GM11168 (cell line): Measurements from ENCODE around the gene RGS6.
"Not testable (repeated sequence)": the region's sequence is repeated elsewhere in the genome, so short reads cannot be mapped to it uniquely, and the experiment has no call there.

ENCODE experiments used
- in situ Hi-C: fragments of 300-500 bp; cut with MboI; formaldehyde crosslinking; loops from one replicate; pipeline ENCODE4 v1.12.0; 2022; ENCODE audit warnings: low sequenced_read_pairs; ENCODE audit not compliant: unreplicated experiment

Gene RGS6

DNA sequence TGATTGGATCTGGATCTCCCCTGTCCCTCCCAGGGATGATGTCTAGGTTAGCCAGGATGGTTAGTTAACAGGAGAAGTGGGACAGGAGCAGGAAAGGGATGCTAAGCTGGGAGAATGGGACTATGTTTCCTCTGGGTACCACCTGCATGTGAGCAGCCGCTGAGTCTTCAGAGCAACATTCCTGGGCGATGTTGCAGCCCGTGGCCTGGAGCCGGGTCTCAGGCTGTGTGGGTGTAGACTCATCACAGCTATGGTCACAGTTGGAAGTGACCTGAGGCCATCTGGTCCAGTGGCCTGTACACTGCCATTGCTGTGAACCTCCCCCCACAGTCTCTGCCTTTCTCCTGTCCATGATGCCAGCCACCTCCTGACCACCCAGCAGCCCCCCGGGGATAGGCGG, 539.1 kb downstream of the RGS6 start:
- in situ Hi-C loops: no loop called here

DNA sequence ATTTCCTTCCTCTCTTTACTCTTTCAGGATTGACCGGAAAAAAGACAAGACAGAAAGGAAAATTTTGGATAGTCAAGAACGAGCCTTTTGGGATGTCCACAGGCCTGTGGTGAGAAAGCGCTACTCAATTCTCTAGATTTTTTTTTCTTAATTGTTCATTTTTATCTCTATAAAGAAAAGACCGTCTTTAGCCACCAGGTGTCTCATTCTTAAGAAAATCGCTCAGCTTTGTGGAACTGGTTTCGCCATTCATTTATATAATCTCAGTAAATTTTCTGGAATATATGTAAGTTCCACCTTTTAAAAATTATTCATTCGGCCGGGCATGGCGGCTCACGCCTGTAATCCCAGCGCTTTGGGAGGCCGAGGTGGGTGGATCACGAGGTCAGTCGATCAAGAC, 540.6 kb downstream of the RGS6 start:
- in situ Hi-C loops: no loop called here

DNA sequence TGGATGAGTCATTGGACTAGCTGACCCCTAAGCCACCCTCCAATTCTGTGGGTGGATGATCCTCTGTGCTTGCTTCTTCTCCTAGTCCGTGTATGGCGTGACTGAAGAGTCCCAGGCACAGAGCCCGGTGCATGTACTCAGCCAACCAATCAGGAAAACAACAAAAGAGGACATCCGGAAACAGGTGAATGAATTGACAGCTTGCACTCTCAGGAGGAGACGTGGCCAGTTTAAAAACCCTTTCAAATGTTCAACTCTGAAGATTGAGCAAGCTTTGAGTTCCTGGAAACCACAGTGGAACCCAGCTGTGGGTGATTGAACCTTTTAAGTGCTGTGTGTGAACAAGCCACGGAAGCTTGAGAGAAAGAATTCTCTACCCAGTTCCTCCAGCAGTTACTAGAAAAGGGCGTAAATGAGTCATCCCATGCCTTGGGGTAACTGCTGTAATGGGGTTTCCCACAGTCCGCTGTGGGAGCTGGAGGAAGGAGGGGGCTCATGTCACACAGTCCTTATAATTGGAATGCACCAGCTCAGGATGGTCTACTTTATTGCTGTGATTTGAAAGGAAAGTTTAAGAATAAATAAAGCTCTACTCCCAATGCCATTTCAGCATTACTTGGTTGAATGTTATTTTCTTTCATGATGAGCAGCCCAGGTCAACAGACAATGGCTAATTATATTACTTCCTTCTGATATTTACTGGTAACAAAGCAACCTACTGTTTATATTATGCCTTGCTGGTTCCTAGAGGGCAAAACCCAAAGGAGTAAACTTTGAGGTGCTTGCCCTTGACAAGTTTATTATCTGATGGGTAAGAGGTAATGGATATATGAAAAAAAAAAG, 544.6 kb downstream of the RGS6 start:
- in situ Hi-C loops: no loop called here

DNA sequence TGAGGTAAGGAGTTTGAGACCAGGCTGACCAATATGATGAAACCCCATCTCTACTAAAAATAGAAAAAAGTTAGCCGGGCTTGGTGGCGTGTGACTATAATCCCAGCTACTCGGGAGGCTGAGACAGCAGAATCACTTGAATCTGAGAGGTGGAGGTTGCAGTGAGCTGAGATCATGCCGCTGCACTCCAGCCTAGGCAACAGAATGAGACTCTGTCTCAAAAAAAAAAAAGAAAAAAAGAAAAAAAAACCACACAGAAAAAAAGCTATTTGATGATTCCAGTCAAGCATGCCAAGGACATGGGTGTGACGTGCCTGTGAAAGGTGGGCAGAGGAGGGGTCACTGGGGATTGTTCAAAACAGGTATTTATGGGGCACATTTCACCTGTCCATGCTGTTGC, 545.3 kb downstream of the RGS6 start:
- in situ Hi-C loops: not testable (repeated sequence)

DNA sequence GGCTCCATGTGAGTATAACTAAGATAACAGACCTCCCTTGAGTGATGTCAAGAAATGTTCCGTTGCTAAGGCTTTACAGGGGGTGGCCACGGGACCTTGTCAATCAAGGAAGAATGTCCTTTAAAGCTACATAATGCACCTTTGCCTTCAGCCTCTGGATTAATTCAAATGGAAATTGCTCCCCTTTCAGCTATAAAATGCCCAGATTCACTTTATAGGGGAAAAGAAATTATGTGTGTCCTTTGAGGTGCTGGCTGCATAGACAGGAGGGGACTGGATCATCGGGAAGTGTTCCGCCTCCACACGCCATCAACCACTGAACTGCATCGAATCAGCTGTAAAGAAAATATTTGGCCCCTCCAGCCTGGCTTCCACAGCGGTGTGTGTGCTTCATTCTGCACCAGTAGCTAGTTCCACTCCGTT, 546.3 kb downstream of the RGS6 start:
- in situ Hi-C loops: no loop called here

DNA sequence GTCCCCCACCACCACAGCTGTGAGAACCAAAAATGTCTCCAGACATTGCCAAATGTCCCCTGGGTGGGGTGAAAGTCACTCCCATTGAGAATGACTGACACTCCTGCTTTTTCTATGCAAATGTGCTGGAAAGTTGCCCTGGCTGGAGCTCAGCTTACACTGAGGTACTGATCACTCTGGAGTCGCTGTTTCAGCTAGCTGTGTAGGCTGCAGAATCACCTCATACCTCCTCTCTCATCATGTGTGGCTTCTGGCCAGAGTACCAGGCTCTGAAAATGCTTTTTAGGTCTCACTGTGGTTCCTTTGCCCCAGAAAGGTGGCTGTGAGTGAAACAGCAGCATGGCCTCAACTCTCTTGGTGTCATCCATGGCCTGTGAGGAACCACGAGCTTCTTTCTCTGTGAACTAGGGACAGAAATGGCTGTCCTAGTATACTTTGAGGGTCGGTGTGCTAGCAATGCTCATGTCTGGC, 547.3 kb downstream of the RGS6 start:
- in situ Hi-C loops: no loop called here

DNA sequence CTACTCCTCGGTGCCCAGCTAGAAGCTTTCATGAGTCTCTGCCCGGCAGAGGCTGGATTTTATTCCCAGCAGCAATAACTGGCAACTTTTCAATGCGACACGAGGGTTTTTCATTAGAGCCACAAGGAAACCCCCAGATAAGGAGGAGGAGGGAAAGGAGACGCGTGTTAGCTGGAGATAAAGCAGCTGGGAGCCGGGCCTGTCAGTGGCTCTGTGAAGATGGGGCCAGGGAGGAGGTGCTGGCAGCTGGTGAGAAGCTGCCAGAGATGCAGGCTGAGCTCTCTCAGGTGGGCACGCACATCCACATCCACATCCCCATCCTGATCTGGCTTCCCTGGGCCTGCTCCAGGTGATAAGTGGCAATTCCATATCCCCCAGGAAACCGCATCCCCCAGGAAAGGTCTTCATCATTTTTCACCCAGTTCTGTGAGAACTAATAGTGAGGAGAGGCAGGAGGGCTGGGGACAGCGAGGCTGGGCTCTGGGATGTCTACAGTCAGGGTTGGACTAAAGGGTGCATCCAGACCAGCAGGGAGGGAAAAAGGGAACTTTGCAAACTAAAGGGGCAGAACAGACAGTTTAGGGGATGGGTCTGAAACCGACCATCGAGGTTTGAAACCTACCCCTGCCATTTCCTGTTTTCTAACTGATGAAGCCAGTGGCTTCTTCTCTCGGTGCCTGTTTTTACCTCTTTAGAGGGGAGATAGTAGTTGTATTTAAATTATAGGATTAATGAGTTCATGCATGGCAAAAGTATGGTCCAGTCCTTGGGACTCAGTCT, 548.4 kb downstream of the RGS6 start:
- in situ Hi-C loops: no loop called here

DNA sequence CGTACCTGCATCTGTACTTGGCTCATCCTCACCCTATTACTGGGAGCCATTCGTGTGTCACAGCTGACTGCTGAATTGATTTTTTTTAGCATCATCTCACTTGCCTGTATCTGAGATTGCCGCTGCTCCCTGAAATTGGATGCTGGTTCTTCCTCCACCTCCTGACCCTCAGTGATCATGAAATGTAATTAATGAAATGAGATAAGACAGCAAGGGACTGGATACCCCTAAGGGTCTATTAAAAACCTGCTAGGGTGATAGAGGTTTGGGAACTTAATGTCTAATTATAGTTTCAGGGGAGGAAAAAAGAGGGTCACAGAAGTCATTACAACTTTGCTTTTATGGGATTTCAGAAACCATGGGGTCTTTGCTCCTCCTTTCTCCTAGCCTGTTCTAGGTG, 551.1 kb downstream of the RGS6 start:
- in situ Hi-C loops: no loop called here

DNA sequence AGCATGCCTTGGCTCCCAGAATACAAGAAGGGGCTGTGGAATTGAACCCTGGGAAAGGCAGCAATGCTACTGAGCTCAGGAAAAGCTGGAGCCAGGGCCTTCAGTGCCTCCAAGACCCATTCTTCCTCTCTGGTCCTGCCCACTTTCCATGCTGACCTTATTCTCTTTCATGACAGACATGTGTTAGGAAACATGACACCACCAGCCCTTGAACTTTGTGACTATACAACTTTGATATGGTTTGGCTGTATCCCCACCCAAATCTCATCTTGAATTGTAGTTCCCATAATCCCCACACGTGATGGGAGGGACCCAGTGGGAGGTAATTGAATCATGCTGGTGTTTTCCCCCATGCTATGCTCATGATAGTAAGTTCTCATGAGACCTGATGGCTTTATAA, 553.5 kb downstream of the RGS6 start:
- in situ Hi-C loops: no loop called here

DNA sequence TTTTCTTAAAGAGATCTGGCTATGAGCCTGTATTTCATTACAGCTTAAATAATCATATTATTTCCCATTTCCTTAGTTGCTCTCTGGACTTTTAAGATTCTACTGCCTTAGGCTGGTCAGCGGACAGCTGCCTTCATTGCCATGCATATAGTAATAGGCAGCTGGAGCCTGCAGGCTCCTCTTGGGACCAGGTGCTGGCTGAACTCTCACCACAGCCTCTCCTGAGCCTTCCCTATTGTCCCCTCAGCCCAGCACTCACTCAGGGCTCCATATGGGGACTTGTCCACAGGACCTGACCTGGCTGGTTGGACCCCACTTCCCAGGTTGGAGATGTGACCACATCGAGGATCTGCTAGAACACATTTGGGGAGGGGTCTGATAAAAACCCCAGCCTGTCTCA, 556.3 kb downstream of the RGS6 start:
- in situ Hi-C loops: no loop called here

DNA sequence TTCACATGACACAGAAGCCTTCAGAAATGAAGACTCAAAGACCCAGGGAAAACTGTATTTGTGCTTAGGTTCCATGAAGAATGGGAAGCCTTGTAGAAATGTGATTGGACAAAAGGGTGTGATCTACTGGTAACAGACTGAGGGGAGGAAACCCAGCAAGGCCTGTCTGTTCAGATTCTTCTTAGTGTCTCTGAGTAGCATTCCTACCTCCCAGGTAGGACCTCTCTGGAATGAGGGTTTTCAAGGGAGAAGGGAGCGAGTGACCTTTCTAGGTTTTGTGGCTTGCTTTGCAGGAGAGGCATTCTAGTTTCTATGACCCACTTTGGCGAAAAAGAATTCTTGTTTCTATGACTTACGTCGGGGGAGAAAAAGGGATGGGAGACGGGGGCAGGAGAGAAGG, 560.0 kb downstream of the RGS6 start:
- in situ Hi-C loops: no loop called here

DNA sequence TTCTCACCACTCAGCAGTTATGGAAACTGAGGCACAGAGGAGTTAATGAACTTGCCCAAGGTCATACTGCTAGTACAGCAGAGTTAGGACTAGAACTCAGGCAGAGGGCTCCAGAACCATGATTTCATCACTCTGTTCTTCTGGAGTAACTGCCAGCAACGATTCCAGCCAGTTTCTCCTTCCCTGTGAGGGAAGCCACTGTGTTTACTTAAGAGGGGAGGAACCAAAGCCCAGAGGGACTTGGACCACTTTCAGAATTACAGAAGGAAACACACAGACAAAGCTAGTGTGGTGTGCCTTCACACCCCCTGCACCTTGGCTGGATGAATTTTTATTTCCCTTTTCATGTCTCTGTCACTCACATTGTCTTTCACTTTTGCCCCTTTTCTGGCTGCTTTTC, 563.4 kb downstream of the RGS6 start:
- in situ Hi-C loops: no loop called here

DNA sequence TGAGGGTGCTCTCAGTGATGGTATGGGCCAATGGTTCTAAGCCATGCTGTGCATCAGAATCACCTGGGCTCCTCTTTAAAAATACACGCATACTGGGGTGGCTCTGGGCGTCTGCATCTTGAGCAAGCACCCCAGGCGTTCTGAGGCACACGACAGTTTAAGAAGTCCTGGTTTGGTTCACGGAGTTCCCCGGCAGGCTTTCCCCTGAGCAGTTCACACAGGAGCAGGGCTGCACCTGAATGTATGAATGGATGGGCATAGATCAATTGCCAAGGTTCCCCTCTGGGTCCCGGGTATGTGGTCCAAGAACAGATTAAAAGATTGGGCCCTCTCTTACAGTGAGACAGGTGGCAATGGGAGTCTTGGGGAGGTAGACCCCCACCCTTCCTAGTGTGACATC, 566.4 kb downstream of the RGS6 start:
- in situ Hi-C loops: no loop called here

DNA sequence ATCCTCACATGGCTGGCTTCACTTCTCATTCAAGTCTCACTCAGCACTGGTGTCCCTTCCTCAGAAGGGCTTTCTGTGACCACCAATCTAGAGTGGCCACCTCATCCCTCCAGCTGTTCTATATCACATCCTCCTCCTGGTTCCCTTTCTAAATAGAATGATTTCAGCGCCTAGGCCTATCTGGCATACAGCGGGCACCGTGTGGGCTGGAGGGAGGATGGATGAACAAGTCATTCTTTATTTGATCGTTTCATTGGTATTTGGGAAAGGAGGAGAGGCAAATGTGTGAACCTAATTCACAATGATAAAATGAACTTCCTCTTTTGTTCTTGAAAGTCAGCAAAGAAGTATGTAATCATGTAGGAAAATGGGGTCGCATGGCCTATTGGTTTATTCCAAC, 567.5 kb downstream of the RGS6 start:
- in situ Hi-C loops: no loop called here

DNA sequence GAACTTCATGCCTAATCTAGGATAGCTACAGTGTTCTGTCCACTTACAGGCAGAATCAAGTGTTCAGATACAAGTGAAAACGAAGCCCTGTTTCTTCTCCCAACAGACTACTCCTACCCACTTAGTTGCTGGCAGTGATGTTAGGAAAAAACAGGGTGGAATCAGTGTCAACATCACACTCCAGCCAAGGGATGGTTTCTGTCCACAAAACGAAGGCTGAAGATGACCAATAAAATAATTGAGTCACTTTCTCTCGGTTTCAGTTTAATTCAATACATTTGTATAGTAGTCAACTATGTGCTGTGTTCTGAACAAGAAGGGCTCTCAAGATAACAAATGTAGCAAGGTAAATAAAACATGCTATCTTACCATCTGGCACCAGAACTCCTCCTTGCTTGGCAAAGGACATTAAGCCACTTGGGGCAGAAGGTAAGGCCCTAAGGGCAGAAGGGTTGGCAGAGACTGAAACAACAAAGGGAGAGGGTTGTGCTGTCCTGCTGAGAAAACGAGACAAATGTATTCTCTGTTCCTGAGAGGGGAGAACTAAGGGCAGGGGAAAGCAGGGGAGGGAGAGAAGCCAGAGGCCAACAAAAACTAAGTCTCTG, 568.1 kb downstream of the RGS6 start:
- in situ Hi-C loops: no loop called here

DNA sequence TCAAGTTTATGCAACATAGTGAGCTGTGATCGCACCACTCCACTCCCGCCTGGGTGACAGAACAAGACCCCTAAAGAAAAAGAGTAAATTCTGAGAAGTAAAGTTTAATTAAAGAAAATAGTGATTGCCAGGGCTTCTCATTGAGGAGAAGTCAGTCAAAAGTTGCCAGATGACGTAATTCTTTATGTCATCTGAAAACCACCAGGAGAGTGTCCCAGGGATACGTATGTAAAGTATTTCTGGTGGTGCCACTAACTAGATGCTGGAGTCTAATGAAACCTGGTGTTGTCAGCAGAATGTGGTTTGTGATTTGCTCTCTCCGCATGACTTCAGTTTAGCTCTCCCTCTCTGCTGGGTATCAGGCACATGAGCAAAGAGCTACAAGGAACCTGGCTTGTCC, 569.2 kb downstream of the RGS6 start:
- in situ Hi-C loops: no loop called here

DNA sequence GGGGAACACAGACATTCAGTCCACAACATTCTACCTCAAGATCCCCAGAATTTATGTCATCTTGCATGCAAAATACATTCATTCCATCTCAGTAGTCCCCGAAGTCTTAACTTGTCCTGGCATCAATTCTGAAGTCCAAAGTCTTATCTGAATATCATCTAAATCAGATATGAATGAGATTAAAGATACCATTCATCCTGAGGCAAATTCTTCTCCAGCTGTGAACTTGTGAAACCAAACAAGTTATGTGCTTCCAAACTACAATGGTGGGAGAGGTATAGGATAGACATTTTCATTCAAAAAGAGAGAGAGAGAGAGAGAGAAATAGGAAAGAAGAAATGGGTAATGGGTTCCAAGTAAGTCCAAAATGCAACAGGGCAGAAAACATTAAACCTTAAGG, 571.0 kb downstream of the RGS6 start:
- in situ Hi-C loops: no loop called here

DNA sequence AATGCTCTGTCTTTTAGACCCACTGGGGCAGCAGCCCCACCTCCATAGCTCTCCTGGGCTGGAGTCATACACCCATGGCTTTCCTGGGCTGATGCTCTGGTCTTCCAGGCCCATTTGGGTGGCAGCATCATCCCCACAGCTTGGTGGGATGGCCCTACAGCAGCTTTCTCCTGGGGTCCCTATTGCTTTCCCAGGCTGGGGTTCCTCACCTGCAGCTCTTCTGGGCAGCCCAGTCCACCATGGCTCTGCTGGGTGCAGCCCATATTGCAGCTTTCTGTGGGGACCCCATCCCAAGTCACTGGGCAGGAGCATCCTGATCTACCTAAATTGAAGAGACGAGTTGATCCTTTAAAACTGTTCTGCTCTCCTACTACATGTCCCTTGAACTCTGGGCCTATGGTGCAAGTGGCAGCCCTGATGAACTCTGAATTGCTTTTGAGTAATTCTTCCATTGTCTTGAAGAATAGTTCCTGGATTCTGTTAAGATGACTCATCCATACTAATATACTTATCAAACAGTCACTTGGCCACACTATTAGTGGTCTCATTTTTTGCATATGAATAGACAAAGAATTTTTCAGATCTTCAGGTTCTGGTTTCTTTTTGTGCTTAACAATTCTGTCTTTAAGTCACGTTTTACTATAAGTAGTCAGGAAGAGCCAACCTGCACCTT, 571.6 kb downstream of the RGS6 start:
- in situ Hi-C loops: no loop called here

DNA sequence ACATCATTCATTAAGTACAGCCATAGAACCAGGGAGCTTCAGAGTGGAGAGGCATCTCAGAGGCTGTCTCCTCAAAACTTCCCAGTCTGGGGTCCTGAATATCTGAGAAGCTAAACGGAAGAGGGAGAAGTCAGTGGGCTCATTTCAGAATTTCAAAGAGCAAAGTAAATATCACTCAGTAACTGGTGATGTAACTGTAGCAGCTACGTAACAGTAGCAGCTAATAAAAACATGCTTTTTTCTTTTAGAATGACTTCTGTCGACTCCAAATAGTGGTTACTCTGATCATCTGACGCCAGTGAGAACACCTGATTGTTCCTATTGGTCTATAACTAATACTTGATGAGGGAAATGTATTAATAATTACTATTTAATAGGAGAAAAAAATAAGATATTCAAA, 578.3 kb downstream of the RGS6 start:
- in situ Hi-C loops: no loop called here

DNA sequence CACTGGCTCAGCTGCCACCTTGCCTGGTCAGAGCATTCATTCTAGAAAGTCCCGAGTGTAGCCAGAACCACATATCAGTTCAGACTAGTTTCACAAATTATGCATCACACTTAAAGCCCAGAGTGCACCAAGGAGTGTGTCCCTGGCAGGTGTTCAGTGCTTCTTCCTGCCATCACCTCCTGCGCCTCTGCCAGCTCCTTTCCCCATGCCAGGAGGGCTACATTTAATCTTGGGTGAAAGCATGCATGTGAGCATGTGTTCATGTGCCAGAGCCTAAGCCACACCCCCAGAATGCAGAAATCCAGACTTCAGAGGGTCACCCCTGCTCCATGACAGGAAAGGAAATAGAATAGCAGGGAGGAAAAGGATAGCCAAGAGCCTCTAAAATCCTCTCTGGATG, 580.1 kb downstream of the RGS6 start:
- in situ Hi-C loops: no loop called here

DNA sequence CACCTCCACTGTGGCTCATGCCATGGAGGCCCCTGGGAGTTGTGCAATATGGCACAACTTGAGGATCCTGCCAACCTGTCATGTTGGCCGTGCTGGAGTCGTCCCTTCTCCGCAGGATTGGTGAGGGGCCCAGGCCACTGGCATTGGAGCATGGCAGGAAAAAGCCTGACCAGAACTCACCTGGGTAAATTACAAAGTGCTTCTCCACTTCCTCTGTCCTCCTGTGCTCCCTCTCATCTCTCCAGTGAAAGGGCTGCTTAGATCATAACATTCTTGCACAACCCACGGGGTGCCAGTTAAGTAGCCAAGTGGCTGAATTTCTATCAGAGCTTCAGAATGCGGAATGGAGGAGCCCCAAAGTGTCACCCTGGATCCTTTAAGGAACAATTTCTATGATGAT, 580.7 kb downstream of the RGS6 start:
- in situ Hi-C loops: no loop called here
